Left colon (tissue), 2 donors: Measurements from ENCODE around the gene WDFY3. TPM values are rescaled to one million over a fixed set of nuclear protein-coding genes. Genes with fewer than 3 reads are reported as not detected.

Source experiments
- ATAC-seq: fragments of 200-7000 bp; cut with Tn5 transposase; one replicate; pipeline ENCODE4 v1.9.1; 2020; ENCODE audit warnings: mild to moderate bottlenecking, moderate library complexity
- DNase-seq, 2 donors: peaks; one replicate each; pipeline ENCODE4 v3.0.0-alpha.2; 2020
- intact Hi-C, 2 donors: fragments of 100-400 bp; cut with DNase I in 1 of 2; cut with micrococcal nuclease in 1 of 2; formaldehyde crosslinking; loops; one replicate each; pipeline versions ENCODE4 v1.11.2 to v1.14.0; 2022; cut with DNase I, micrococcal nuclease
- total RNA-seq, 2 donors: library from RNA; stranded (reverse); fragmentation: NEBNext Ultra II Directional; extraction: Animal tissue kit (Norgen Biotek cat#: 25700); gene quantifications; one replicate each; pipeline ENCODE4 v1.2.1, GENCODE V29; 2021
- donor health status: DM: no; HTN: no; CAD: no.
- donor health status: DM: yes; HTN: yes; CAD: no.

The WDFY3 gene
- total RNA-seq, 2 donors from 2014 or later, result 51.8 to 52.1 TPM

- intact Hi-C loops, result no loop called here
- ATAC-seq (no peak), DNase-seq (no peak)
Measured at GRCh38 chr4:84916227-84916626, 50.3 kb downstream of the WDFY3 start.

- ATAC-seq (no peak), DNase-seq (no peak)
- intact Hi-C loops, result no loop called here
Measured at GRCh38 chr4:84915396-84915780, 51.1 kb downstream of the WDFY3 start.

- intact Hi-C loops, result no loop called here
- ATAC-seq (no peak), DNase-seq (no peak)
Measured at GRCh38 chr4:84914686-84915395, 51.6 kb downstream of the WDFY3 start.

GRCh38 chr4:84913176-84913575 lies 53.3 kb downstream of the WDFY3 start:
- no peak for ATAC-seq
- no peak for DNase-seq
- intact Hi-C loops, result no loop called here

- ATAC-seq (no peak), DNase-seq (no peak)
- intact Hi-C loops, result no loop called here
Measured at GRCh38 chr4:84912741-84913140, 53.7 kb downstream of the WDFY3 start.

- no peak for DNase-seq
- intact Hi-C loops, result no loop called here
- no peak for ATAC-seq
Measured at GRCh38 chr4:84908876-84909275, 57.6 kb downstream of the WDFY3 start.

GRCh38 chr4:84907145-84907544 lies 59.3 kb downstream of the WDFY3 start:
- no peak for DNase-seq
- no peak for ATAC-seq
- intact Hi-C loops, result no loop called here

- no peak for DNase-seq
- ATAC-seq, result no peak
- intact Hi-C loops, result no loop called here
Measured at GRCh38 chr4:84905646-84906045, 60.8 kb downstream of the WDFY3 start.

GRCh38 chr4:84901740-84902281 lies 64.7 kb downstream of the WDFY3 start:
- no peak for DNase-seq
- intact Hi-C loops, result no loop called here

GRCh38 chr4:84901173-84901572 lies 65.3 kb downstream of the WDFY3 start:
- no peak for ATAC-seq
- intact Hi-C loops, result no loop called here
- no peak for DNase-seq

More at GRCh38 chr4:84901740-84902281, 64.7 kb downstream of the WDFY3 start:
- no peak for ATAC-seq

GRCh38 chr4:84899616-84900015 lies 66.9 kb downstream of the WDFY3 start:
- intact Hi-C loops, result no loop called here

GRCh38 chr4:84897516-84897915 lies 69.0 kb downstream of the WDFY3 start:
- no peak for DNase-seq
- ATAC-seq, result no peak
- intact Hi-C loops, result no loop called here

More at GRCh38 chr4:84899616-84900015, 66.9 kb downstream of the WDFY3 start:
- no peak for DNase-seq
- no peak for ATAC-seq

- no peak for DNase-seq
- no peak for ATAC-seq
- intact Hi-C loops, result no loop called here
Measured at GRCh38 chr4:84895283-84895682, 71.2 kb downstream of the WDFY3 start.

- DNase-seq (no peak), ATAC-seq (no peak)
- intact Hi-C loops, result no loop called here
Measured at GRCh38 chr4:84894621-84895020, 71.9 kb downstream of the WDFY3 start.

GRCh38 chr4:84892950-84893349 lies 73.5 kb downstream of the WDFY3 start:
- DNase-seq (no peak), ATAC-seq (no peak)
- intact Hi-C loops, result no loop called here

GRCh38 chr4:84887824-84888223 lies 78.7 kb downstream of the WDFY3 start:
- DNase-seq (no peak), ATAC-seq (no peak)
- intact Hi-C loops, result no loop called here

- intact Hi-C loops, result no loop called here
- DNase-seq (no peak), ATAC-seq (no peak)
Measured at GRCh38 chr4:84879651-84880200, 86.8 kb downstream of the WDFY3 start.

GRCh38 chr4:84878546-84878945 lies 87.9 kb downstream of the WDFY3 start:
- ATAC-seq (no peak), DNase-seq (no peak)
- intact Hi-C loops, result no loop called here

- DNase-seq (no peak), ATAC-seq (no peak)
- intact Hi-C loops, result no loop called here
Measured at GRCh38 chr4:84878090-84878489, 88.4 kb downstream of the WDFY3 start.

- intact Hi-C loops, result no loop called here
- no peak for DNase-seq
- ATAC-seq, result no peak
Measured at GRCh38 chr4:84877051-84877833, 89.2 kb downstream of the WDFY3 start.
